OCI-LY7 (cell line): ENCODE results near the gene KLF15.

Experiments
- CTCF ChIP-seq: fragments of 200-600 bp; sonication (generic); conservative IDR thresholded peaks from 2 replicates; pipeline ENCODE4 v1.5.1; 2014; ENCODE audit warnings: mild to moderate bottlenecking, antibody characterized with exemption, low read length, moderate library complexity, mixed read lengths
- EZH2phosphoT487 ChIP-seq: fragments of 200-600 bp; sonication (generic); IDR thresholded peaks from 2 replicates; pipeline ENCODE4 v1.6.1; 2018; ENCODE audit warnings: low read depth, borderline replicate concordance, mild to moderate bottlenecking, mixed run types, antibody characterized with exemption, low read length, moderate library complexity, mixed read lengths

GRCh38 chr3:126358816-126359181, 1.6 kb upstream of the KLF15 start:
- TF ChIP-seq CTCF (no peak), EZH2phosphoT487 (no peak)
